SK-N-SH (cell line): Measurements from ENCODE around the gene ETFA.

ENCODE experiments used
- CTCF ChIP-seq: fragments of 200-600 bp; sonication (generic); IDR thresholded peaks from 2 replicates; pipeline ENCODE4 v1.6.1; 2017; ENCODE audit warnings: antibody characterized with exemption, mild to moderate bottlenecking, moderate library complexity
- FOXM1 ChIP-seq: IDR thresholded peaks from 2 replicates; pipeline ENCODE4 v1.4.0; 2012; ENCODE audit warnings: low read depth, mild to moderate bottlenecking
- JUND ChIP-seq: IDR thresholded peaks from 2 replicates; pipeline ENCODE4 v1.4.0; 2012
- NRF1 ChIP-seq: IDR thresholded peaks from 2 replicates; pipeline ENCODE4 v1.6.1; 2012; ENCODE audit warnings: low read depth, mild to moderate bottlenecking, low read length
- PBX3 ChIP-seq: IDR thresholded peaks from 2 replicates; pipeline ENCODE4; 2012
- POLR2AphosphoS5 ChIP-seq: IDR thresholded peaks from 2 replicates; pipeline ENCODE4 v1.6.1; 2012; ENCODE audit warnings: low read depth, low read length
- RXRA ChIP-seq: IDR thresholded peaks from 2 replicates; pipeline ENCODE4 v1.4.0; 2012; ENCODE audit warnings: low read depth, mild to moderate bottlenecking, borderline replicate concordance
- SMC3 ChIP-seq: IDR thresholded peaks from 2 replicates; pipeline ENCODE4 v1.6.1; 2012; ENCODE audit warnings: low read depth, low read length, improper control_type of control experiment
- TAF1 ChIP-seq: IDR thresholded peaks from 2 replicates; pipeline ENCODE4 v1.6.1; 2012; ENCODE audit warnings: low read depth, mild to moderate bottlenecking, low read length, moderate library complexity, borderline replicate concordance

- TF ChIP-seq FOXM1 (no peak), NRF1 (no peak), CTCF (no peak), POLR2AphosphoS5 (no peak), JUND (no peak), RXRA (no peak), TAF1 (no peak), SMC3 (no peak), PBX3 (no peak)
Observed at GRCh38 chr15:76192715-76193114, 118.6 kb downstream of the ETFA start.
